Mesenteric fat pad (tissue), 1 donor: ENCODE measurements around the gene SPATA4. TPM values are rescaled to one million over a fixed set of nuclear protein-coding genes. Genes with fewer than 3 reads are reported as not detected.
A peak's percentile ranks its signal among the peaks of the same experiment; 100 is the strongest.
"Not testable (repeated sequence)": the region's sequence is repeated elsewhere in the genome, so short reads cannot be mapped to it uniquely, and the experiment has no call there.

Experiments
- DNase-seq: peaks from one replicate; pipeline ENCODE4 v3.0.0-alpha.2; 2020; ENCODE audit warnings: low spot score
- long read RNA-seq: library from polyadenylated mRNA; unstranded; transcript quantifications from one replicate; pipeline ENCODE4 v2.0.0, GENCODE V29; 2020
- total RNA-seq: library from RNA; stranded (reverse); fragmentation: NEBNext Ultra II Directional; extraction: Animal tissue kit (Norgen Biotek cat#: 25700); gene quantifications from one replicate; pipeline ENCODE4 v1.2.1, GENCODE V29; 2021
- donor health status: DM: yes; HTN: yes; CAD: no.

SPATA4 gene
- total RNA-seq, result not detected
- long read RNA-seq, result 0 reads

DNA sequence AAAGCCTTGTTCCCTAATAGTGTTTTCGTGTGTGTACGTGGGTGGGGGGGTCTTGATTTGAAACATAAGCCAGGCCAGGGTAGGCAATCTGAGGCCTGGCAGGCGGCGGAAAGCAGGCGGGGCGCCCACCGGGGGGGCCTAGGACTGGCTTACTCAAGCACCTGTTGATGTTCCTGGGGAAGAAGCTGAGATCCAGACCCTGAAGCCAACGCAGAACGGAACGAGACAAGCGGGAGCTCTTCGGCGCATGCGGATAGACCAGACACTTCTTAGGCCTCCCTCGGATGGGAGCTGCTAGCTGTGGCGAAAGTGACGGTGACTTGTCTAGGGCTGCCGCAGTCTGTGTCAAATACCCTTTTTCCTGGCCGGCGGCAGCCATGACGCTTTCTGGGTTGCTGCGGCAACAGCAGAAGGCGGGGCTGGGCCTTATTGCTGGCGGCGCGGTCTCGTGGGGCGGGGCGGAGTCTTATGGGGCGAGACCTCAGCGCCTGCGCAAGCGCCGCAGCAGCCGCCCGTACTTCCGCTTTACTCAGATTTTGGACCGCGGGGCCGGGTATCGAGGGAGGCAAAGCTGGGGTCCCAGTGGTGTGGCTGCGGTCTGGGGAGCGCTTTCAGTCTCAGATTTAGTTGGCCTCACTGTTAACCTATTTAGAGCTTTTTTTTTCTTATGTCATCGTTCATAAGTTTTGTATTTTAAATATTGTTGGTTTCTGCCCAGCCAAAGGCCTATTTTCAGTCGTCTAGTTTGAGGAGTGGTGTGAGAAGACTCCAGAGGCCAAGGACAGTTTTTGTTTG is at the start of gene SPATA4:
TSS of gene SPATA4 (minus strand) at position 402 of the 795 bp plus-strand sequence. CDS start at position 379, 23 bp downstream.
- peak; percentile 98 for DNase-seq

- no peak for DNase-seq
Measured at GRCh38 chr4:176242764-176243347, 47.5 kb upstream of the SPATA4 start.

DNA sequence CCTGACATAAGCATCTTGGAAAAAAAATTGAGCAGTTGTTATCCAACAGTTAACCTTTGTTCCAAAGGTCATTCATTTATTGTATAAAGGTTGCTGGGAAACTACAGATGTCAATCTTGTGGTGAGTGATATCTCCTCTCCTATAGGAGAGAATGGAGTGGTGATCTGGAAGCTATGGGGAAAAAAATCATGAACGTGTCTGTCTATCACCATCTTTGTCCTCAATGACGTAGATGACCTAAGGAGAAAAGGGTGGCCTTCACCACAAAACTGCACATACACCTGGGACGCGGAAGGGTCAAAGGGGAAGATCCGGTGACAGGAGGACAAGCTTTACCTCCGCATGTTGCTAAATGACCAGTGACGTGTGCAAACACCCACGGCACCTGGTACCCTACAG is 46.3 kb upstream of the SPATA4 start:
- no peak for DNase-seq

DNA sequence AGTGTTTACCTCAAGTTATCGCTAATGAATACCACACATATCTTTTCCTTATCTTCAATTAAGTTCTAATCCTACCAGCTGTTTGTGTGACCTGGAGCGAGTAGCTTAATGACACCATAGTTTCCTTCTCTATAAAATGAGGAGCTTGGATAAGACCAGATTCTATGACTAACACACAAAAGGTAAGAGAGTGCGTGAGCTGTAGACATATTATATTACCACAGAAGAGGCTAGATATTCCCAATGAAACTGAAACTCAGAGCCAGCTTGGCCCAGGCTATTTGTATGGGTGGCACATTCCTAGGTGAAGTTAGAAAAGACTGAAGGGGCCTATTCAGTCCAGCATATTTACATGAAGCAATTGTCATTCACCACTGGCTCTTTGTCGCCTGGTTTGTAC is 43.4 kb upstream of the SPATA4 start:
- no peak for DNase-seq

GRCh38 chr4:176238157-176238610 is 42.8 kb upstream of the SPATA4 start:
- no peak for DNase-seq

DNA sequence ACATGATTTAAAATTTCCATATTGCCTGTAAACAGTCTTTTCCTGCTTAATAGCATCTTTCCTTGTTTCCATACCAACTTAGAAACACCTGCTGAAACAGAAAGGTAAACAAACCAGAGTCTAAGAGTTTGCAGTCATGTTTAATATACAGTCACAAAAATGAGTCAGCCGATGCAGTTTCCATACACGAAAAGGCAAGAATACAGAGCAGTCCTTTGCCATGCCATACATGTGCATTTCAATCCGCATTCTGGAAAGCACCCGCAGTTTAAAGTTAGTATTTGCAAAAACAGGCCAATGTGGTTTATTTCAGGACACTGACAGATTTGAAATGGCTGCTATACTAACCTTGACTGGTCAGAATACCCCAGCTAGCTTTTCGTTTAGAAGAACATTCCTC is 41.6 kb upstream of the SPATA4 start:
- no peak for DNase-seq

GRCh38 chr4:176230836-176231235 is 35.5 kb upstream of the SPATA4 start:
- DNase-seq, result no peak

DNA sequence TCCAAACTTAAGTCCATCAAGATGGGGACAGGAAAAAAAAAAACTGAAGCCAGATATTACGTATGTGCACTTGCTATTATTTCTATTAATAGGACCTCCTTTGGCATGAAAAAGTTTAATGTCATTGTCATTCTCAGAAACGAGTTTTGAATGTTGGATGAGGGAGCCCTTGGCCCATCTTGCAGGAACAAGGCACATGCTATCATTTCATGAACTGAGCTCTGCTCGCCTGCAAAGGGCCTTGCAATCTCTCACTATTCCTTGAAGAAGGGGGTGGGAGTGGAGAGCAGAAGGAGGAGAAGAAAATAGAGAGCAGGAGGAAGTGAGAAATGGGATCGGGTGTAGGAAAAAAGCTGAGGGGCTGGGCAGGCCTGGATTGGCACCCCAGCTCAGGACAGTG is 34.3 kb upstream of the SPATA4 start:
- no peak for DNase-seq

DNA sequence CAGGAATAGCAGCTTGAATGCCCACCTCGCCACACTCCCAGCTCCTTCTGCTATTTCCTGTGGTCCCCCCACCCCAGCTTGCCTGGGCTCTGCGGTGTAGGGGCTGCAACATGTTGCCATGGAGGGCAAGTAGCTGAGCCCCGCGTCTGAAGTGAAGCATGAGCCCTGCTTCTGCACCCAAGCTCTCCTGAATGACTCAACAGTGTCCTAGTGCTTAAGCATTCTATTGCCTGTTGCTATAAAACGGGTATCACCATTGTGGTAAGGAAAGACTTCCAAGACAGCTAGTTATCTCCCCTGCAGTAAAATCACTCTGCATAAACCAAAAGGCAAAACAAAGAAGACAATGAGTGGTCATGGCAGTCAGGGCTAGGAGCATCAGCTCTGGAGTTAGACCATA is 31.4 kb upstream of the SPATA4 start:
- DNase-seq, result no peak

GRCh38 chr4:176223561-176223960 is 28.2 kb upstream of the SPATA4 start:
- DNase-seq, result no peak

DNA sequence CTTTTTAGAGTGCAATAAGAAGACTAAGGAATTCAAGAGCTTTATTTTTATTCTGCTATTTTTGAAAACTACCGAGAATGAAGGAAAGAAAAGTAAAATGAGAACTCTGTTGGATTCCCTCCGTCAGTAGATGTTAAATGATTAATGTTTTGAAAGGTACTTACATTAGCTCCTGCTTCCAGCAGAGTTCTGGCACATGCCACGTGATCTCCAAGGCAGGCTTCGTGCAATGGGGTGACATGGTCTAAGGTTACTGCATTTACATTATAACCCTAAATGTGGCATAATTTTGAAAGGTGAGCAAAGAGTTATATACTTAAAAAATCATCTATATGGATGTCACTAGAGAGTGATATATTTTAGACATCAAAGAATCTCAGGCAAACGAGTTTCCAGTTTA is 26.8 kb upstream of the SPATA4 start:
- DNase-seq, result no peak

DNA sequence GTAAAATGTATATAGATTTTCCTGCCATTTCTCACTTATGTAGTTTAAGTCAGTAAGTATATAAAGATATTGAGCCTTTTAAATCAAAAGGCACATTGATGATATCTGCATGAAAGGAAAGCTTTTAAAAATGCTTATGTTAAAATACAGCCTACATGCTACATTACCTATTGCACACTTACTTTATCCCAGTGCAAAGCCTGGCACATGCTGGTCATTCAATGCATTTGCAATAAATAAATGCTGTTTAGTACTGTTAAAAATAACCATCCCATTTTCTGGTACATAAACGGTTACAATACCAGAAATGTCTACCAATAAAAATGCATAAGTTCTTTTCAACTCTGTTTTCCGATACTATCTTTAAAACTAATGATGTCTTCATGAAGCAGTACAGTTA is 22.1 kb upstream of the SPATA4 start:
- no peak for DNase-seq

GRCh38 chr4:176212351-176212750 is 17.0 kb upstream of the SPATA4 start:
- not testable (repeated sequence) for DNase-seq

DNA sequence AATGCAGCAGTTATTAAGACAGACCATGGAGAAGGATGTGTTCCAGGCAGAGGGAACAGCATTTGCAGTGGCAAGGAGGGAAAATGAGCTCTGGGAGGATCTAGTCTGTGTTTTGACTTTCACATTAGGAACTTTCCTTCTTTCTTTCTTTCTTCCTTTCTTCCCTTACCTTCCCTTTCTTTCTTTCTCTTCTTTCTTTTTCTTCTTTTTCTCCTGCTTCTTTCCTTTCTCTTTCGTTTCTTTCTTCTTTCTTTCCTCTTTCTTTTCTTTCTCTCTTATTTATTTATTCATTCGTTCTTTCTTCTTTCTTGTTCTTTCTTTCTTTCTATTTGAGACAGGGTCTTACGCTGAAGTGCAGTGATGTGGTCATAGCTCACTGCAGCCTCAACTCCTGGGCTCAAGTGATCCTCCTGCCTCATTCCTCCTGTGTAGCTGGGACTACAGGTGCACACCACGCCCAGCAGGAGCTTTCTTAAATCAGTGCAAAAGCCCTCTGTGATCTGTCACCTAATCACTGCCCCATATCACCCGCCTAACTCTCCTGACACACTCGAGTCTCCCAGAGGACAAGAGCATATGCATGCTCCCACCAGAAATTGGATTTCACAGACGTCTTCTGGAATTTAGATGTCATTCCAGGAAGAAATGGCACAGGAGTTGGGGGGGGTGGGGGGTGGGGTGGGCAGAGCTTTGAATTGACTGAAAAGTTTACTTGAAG is 15.4 kb upstream of the SPATA4 start:
- DNase-seq, result no peak

- DNase-seq, result no peak
Measured at GRCh38 chr4:176210101-176210500, 14.7 kb upstream of the SPATA4 start.

GRCh38 chr4:176209535-176209934 is 14.2 kb upstream of the SPATA4 start:
- no peak for DNase-seq

GRCh38 chr4:176207839-176208238 is 12.5 kb upstream of the SPATA4 start:
- DNase-seq, result no peak

- DNase-seq, result no peak
Measured at GRCh38 chr4:176205299-176205698, 9.9 kb upstream of the SPATA4 start.

DNA sequence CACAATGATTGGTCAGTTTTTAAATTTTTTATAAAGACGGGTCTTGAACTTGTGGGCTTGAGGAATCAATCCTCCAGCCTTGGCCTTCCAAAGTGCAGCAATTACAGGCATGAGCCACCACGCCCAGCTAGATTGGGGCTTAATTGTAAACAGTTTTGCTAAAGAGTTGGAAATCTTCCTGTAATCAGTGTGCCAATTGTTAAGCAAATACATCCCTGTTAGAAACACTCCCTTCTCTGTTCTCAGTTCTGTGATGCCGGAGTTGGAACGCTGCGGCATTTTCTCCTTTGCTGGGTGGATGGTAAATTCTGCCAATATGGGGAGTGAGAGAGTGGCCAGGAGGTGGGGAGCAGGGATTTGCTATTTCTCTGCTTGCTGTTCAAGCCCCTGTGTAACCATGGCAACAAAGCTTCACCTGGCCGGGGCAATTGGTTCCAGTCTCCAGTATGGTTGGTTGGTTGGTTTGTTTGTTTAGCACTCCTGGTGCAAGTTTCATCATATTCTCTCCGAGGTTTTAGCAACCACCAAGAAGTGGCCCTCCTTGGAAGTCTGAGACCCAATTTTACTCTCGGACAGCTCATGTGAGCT is 3.0 kb upstream of the SPATA4 start:
- no peak for DNase-seq

GRCh38 chr4:176193938-176194337 is 1.4 kb downstream of the SPATA4 start:
- no peak for DNase-seq

GRCh38 chr4:176193126-176193525 is 2.3 kb downstream of the SPATA4 start:
- no peak for DNase-seq

GRCh38 chr4:176191974-176192373 is 3.4 kb downstream of the SPATA4 start:
- no peak for DNase-seq
